A204.1 (cell line): Measurements from ENCODE around the gene BCAN.

Experiments
- FAIRE-seq: peaks from 2 replicates; lab custom pipeline; 2012; peaks lifted over from hg19 to GRCh38; lab: Jason Lieb, UNC

BCAN gene

DNA sequence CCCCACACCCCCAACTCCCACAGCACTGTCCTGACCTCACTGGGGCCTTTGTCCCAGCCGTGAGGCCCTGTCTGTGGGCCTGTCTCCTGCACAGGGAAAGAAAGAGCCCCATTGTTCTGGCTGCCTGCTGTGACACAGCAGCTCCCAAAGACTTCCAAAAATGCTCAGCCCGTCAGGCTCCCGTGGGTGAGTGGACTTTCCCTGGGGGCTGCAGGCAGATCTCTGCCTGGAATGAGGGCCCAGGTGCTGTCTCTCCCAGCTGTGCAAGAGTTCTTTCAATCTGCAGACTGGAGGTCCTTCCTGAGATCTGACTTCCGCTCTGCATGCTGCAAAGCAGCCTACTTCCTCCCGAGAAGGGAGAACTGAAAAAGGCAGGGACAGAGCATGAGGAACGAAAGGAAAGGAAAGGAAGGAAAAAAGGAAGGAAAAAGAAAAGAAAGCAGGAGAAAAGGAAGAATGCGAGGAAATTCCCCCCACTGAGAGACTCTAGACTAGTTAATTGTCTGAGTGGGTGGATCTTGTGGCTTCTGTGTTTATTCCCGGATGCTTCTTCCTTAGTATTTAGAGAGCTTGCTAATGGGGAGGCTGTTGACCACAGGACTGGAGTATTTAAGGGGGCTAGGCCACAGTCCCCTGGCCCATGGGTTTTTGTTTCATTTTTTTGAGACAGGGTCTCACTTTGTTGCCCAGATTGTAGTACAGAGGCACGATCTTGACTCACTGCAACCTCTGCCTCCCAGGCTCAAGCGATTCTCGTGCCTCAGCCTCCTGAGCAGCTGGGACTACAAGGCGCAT is 20.3 kb downstream of the BCAN start:
- no peak for FAIRE-seq

DNA sequence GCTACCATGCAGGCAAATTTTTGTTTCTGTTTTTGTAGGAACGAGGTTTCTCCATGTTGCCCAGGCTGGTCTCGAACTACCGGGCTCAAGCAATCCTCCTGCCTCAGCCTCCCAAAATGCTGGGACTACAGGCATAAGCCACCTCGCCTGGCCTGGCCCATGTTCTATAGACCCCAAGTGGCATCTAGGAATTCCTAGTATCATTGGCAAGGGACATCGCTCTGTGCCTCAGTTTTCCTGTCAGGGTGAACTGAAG is 20.8 kb downstream of the BCAN start:
- no peak for FAIRE-seq

DNA sequence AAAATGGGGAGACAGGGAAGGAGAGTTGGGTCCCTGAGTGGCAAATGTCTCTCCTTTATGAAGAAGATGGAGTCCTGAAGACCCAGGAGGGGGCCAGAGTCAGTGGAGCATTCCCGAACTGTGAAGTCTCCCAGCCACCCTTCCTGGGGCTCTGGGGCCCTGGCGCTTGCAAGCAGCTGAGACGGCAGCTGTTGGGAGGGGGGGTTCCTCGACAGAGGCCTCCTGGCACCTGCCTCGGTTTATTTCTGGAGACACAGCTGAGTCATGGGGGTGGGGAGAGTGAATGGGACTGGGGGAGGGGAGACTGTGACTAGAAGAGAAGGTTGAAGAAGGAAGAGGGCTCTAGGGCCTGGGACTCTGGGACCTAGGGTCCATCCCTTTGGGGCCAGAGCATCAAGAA is 21.3 kb downstream of the BCAN start:
- no peak for FAIRE-seq

DNA sequence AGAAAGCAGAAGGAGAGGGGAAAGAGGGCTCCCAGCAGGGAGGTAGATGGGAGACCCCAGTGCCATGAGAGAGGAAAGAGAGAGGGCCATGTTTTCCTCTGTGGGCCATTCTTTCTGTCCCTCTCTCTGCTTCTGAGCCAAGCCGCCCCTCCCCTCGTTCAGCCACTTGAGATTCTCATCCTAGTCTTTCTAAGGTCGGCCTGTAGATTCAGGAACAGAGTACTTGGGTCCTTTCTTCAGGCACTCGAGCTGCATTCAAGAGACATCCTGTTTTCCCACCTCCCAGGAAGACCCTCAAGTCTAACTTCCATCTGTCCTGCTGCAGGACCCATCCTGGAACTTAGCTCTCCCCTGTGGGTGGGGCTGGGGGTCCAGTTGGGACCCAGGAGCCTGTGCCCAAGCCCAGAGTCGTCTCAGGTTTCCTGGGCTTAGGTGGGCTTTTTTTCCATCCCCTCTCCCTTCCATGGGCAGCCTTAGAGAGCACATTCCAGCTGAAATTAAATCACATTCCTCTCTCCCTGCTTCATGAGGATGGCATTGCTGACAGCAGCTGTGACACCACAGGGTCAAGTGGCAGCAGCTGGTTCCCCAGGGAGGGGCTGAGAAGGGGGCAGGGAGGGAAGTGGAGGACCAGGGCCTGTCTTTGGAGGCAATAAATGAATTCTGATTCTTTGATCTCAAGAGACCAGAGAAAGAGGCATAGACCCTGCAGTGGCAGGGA is 22.3 kb downstream of the BCAN start:
- no peak for FAIRE-seq

DNA sequence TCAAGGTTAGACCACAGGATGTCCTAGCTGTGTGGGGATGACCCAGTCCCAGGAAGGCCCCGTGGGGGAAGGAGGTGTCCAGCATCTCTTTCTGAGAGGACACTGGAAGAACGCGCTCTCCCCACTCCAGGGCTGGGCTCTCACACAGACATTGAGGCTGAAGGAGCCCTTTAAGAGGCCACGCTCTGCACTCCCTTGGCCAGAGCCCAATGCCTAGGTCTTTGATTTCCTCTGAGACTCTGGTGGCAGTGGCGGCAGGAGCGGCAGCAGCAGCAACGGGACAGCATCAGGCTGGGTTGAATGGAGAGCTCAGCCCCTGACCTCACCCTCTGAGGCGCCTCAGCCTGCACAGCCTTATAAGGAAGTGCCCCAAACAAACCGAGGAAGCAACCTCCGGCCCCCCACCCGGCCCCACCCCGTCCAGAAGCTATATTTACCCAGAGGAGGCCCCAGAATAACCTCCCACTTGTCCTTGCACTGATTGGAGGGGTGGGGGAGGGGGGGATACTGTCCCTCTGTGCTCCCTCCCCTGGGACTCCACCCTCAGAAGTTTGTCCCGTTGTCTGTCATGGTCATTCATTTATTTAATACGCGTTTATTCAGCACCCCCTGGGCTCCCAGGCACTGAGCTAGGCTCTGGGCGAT is 23.0 kb downstream of the BCAN start:
- FAIRE-seq = no peak

DNA sequence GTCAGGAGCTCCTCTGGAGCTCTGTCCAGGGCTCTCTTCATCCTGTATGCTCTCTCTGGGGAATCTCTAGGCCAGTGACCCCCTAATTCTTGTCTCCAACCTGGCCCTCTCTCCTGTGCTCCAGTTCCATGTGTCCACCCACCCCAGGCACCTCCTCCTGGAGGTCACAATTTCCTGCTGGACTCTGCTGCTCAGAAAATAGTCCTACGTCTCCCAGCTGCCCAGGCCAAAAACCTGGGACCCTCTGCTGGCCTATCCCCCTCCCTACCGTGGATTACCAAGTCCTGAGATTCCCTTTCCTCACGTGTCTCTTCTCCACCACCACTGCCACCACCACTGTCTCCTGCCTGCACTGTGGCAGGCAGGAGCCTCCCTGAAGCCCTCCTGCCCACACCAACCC is 23.6 kb downstream of the BCAN start:
- no peak for FAIRE-seq

DNA sequence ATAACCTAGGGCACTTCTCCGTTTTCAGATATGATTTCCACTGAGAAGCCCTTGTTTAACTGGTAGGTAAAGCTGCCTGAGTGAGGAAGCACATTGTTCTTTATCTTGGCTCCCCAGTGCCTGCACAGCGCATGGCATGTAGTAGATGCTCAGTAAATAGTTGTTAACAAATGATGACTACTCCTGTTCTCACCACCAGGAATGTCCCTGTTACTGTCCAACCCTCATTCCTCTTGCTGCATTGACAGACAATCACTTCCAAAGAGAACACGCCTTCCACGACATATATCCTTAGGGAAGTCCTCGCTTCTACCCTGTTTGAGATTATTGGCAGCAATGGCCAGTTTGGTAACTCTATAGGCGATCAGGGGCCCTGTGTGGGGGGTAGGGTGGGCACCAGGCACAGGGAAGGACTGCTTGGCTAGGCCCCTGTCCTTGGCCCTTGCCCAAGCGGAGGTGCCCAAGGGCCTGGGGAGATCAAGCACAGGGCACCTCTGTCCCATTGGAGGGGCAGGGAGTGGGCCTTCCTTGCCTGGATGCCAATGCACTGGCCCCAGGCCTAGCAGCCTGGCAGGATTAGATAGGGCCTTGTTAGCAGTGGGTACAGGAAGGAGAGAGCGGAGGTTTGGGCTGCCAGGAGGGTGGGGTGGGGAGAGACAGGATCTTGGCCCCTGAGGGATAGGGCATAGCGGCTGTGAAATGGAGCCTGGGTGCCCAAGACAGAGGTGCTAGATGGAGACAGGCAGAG is 25.1 kb downstream of the BCAN start:
- FAIRE-seq = no peak

DNA sequence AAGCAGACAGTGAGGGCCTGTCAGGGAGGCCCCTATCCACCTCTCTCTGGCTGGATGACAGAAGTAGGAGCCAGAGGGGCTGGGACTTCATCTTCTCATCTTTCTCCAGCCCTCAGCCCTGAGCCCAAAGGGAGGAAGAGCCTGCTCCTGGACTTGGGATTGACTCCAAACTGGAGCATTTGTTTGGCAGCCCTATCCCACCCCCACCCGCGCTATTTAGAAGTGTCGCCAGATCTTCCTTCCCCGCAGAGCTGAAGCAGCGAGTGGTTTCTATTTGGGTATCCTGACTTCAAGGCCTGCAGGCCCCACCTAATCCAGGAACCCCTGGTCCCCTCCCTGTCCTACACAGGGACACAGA is 25.7 kb downstream of the BCAN start:
- FAIRE-seq = no peak

DNA sequence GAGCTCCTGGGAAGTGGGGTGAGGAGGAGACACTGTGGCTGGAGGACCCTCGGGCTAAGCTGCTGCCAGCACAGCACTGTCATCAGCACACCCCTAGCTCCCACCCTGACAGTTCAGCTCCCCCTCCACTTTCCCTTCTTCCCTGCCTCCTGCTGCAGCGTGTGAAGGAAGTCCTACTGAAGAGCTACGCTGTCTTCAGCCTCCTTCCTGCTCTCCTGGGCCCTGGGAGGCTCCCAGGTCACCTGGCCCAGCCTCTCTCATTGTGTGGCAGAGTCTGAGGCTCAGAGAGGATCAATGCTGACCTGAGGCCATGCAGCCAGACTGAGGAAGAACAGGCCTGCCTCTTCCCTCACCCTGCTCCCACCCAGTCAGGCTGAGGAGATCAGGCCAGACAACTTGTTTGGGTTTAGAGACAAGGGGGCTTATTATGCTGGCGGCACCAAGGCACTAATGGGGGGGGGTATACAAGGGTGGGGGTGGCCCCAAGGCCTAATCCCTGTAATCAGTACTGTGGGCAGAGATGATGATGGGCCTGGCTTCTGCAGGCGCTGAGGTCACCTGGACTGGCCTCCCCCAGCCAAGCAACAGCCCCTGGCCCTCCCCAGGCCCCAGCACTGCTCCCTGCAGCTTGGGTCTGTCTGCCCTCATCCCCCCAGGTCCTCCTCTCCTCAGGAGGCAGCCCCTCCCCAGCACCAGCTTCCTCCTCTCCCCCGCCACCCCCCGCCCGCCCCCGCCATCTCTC is 26.2 kb downstream of the BCAN start:
- no peak for FAIRE-seq

DNA sequence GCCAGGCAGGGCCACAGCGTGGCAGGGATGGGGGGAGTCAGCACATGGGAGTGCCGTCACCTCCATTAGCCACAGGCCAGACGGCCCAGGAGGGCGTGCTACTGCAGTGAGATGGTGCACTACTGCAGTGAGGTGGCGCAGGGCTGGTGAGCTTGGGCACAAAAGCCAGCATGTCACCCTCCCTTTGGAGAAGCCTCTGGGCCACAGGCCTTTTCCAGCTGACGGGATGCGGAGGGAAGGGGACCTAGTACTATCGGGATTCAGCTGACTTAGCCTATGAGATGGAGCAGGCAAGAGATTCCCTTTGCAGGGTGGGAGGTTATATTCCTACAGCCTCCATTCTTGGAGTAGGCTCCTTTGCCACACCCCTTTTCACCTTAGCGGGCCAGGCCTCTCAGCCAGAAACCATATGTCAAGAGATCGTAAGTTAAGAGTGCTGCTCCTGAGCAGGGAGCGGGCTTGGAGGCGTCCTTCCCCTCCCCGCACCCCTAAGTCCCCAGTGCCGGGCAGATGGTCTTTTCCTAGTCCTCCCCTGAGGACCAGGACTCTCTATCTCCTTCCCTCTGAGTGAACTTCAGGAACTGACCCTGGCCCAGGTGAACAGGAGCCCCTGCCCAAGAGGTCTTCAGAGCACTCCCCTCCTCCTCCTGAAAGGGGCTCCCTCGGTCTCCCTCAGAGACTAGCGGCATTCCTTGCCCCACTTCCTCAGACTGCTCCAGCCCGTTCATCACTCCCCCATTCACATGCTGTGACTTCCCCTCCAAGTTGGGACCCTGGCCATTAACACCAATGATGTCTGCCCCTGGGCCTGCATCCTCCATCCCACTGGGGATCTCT is 27.1 kb downstream of the BCAN start:
- no peak for FAIRE-seq

DNA sequence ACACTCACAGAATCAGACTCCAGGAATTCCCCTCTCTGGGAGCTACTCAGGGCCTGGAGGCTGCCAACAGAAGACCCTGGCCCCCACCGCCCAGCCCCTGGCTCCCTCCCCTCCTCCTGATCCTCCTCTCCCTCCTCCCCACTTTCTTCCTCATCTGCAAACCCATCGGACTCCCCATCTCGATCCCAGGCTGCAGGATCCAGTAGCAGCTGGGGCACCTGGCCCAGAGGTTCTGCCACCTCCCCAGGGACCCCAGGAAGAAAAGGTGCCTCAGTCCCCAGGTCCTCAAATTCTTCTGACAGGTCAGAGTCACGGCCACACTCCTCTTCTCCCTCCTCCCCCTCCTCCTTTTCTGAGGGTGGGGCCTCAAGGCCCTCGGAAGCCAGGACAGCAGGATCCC is 27.9 kb downstream of the BCAN start:
- no peak for FAIRE-seq

DNA sequence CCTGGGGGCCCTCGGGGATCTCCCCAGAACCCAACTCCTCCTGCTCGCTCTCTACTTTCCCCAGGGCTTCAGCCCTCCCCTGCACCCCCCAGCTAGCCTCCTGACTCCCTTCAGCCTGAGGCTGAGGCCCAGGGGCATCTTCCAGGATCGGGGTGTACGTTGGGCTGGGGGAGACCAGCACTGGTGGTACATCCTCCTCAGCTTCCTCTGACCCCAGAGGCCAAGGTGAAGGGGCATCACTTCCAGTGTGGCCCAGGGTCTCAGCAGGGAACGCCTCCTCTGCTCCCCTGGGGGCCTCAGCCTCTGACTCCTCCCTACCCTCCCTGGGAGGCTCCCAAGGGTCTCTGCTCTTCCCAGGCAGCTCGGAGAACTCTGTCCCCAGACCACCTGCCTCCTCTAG is 28.4 kb downstream of the BCAN start:
- no peak for FAIRE-seq

DNA sequence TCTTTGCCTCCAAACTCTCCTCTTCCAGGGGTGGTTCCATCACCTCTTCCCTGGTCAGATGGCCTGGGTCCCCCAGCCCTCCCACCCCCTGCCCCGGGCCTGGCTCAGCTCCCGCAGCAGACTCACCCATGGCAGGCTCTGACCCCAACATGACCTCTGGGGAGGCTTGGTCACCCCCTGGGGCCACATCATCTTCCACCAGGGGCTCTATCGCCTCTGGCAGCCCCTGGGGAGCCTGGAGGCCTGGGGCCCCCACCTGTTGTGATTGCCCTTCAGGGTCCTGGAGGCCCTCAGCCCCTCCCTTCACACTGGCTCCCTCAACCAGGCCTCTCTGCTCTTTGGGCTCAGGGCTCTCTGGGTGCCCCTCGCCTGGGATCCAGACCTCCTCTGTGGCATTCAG is 28.9 kb downstream of the BCAN start:
- FAIRE-seq = no peak

DNA sequence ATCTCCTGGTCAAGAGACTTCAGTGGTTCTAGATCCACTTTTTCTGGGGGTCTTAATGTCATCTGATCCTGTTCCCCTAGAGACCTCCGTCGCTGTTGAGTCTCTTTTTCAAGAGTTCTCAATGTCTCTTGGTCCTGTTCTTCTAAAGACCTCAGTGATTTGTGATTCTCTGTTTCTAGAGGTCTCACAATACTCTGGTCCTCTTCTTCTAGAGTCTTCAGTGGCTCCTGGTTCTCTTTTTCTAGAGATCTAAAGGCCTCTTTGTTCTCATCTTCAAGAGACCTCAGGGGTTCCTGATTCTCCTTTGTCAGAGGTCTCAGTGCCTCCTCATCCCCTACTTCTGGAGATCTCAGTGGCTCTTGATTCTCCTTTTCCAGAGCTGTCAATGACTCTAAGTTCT is 29.9 kb downstream of the BCAN start:
- no peak for FAIRE-seq

DNA sequence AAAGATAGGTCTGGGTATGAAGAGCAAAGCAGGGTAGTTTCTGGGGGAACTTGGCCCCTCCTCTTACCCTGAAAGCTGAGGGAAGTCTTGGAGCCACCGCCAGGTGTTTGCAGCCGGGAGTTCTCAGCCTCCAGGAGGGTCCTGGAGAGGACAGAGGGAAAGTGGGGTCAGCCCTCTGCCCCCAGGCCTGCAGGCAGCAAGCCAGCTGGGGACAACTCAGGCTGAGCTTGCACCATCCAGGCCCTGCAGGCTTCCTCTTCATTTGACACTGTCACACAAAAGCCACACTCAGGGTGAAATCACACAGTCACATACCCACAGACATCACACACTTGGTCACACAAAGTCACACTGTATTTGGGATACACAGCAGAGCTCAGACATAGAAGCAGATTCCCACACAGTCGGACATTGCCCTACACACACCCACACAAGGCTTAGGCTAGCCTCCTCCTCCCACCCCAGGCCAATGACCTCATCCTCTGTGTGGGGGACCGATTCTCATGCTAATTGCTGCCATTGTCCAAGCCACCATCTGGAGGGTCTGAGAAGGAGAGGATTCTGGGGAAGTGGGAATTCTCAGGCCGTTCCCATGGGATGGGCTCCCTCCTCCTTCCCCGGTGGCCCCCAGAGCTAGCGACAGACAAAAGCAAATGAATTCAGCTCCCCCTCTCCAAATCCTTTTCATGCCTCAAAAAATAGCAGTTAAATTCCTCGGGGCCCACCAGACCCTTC is 31.6 kb downstream of the BCAN start:
- no peak for FAIRE-seq

DNA sequence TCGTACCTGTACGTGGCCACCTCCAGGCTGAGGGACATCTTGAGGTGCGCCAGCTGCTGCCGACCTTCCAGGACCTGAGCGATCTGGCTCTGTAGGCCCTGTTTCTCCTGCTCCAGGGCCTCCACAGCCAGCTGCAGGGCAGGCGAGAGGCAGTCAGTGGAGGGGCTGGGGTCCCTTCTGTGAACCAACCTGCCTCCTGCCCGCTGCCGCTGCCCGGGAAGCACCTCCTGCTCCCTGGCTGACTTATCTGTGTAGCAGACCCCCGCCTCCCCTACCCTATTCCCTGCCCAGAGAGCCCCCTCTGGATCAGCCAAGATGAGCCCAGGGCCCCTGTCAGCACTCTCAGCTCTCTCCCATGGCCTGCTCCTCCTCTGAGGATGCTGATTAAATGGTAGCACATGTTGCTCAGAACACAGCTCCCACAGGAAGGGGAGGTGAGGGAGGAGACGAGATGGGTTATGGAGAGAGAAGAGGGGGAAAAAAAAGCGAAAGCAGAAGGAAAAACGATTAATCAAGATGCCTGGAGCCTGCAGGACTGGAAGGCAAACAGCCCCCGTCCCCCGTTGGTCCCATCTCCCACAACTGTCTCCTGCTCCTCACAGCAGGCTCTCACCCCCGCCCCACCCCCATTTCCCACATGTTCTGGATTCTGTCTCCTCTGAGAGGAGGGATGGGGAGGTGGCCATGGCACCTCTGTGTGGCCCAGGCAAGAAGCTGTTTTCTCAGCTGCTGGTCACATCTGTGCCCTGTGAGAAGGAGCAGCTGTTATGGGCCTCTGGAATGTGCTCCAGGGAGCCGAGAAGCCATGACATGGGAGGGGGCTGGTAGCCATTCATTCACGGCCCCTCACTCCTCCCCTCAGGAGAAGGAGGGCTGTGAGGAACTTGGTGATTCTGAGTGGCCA is 33.5 kb downstream of the BCAN start:
- no peak for FAIRE-seq

DNA sequence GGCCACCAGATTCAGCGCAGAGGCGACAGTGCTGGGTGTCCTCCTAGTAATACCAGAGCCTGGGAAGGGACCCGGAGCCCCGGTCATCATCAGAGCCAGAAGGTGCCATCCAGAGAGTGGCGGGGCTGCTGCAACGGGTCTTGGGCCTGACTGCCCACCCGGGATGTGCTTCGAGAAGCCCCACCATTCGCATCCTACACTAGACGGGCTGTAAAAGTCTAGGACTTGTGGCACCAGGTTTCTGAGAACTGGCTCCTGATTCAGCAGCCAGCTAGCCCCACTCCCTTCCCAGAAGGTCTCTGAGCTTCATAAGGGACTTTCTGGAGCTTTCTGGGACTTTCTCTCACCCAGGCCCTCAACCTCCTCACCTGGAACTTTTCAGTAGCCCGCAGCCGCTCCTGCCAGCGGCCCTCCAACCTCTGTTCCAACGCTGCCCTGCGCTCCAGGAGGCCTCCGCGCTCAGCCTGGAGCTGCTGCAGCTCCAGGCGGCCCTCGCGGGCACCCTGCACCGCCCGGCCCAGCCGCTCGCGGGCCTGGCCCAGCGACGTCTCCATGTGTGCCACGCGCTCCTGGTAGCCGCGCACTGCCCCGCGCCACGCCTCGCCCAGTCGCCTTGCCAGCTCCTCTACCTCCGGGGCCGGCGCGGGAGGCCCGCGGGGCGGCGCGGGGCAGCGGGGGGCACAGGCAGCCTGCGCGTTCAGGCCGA is 34.4 kb downstream of the BCAN start:
- FAIRE-seq = no peak

DNA sequence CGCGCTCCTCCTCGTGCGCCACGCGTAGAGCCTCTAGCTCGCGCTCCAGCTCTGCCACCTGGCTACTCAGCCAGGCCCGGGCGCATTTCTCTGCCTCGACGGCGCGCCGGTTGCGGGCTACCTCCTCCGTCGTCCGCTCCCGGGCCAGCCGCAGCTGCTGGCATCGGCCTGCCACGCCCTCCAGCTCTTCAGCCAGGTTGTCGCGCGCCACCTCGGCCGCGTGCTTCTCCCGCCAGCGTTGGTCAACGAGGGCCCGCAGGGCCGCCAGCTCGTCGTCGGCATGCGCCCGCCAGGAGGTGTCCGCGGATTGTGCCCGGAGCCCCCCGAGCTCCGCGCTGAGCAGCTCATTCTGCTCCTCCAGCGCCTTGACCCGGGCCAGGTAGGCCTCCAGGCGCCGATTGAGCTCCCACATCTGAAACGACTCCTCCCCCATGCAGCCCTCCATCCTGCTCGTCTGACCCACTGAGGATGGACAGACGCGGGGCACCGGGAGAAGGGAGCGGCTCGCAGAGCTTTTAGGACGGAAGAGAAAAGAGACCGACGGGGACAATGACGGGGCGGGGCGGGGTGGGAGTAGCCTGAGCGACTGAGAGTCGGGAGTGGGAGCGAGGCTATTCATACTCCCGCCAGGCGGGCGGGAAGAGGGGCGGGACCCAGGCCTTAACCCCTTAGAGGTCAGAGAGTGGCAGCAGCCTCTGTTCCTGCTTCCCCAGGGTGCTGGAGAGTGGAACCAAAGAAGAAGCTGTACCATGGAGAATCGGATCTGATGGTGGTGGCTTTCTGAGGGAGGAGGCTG is 35.1 kb downstream of the BCAN start, which contains the start of gene NES:
Gene NES, minus strand, starts transcription at position 588 of the 796 bp plus-strand sequence. Its CDS starts 143 bp downstream, at position 445.
- FAIRE-seq = no peak
